Transverse colon (tissue), 4 donors: Measurements from ENCODE around the gene ERC2.

ENCODE experiments used
- CTCF ChIP-seq, 5 experiments: fragments of 200-600 bp in 3 of 5; fragments of 450-650 bp in 2 of 5; sonication (generic) in 3 of 5; IDR thresholded peaks; 1 replicate in 2 of 5; 2 replicates in 3 of 5; pipeline ENCODE4 v1.5.1; 2016 to 2017; ENCODE audit warnings: antibody characterized with exemption in 5 of 5, inconsistent platforms in 3 of 5, mild to moderate bottlenecking in 2 of 5, moderate library complexity in 1 of 5
- POLR2AphosphoS5 ChIP-seq, 3 donors: sonication (generic); formaldehyde crosslinking; IDR thresholded peaks; one replicate each; pipeline ENCODE4 v1.6.1; 2016; ENCODE audit warnings: antibody characterized with exemption in 3 of 3

GRCh38 chr3:55615694-55616295 lies 852.5 kb downstream of the ERC2 start:
- TF ChIP-seq CTCF (IDR thresholded peaks at IDR 0.05), result no peak
- TF ChIP-seq POLR2AphosphoS5 (IDR thresholded peaks at IDR 0.05), result no peak
